WERI-Rb-1 (cell line): ENCODE results near the gene CMSS1.

ENCODE experiments used
- DNase-seq: peaks from one replicate; pipeline ENCODE4 v3.0.0-alpha.2; 2020
- H3K27ac ChIP-seq: fragments of 250-450 bp; sonication (Bioruptor Pico); 2 replicates; pipeline ENCODE4 v1.5.1; 2020; ENCODE audit warnings: mild to moderate bottlenecking, moderate library complexity
- H3K27me3 ChIP-seq: fragments of 250-450 bp; sonication (Bioruptor Pico); 2 replicates; pipeline ENCODE4 v1.5.1; 2021; ENCODE audit warnings: mild to moderate bottlenecking, low read depth, moderate library complexity; ENCODE audit not compliant: insufficient read depth, severe bottlenecking
- H3K36me3 ChIP-seq: fragments of 250-450 bp; sonication (Bioruptor Pico); 2 replicates; pipeline ENCODE4 v1.5.1; 2020; ENCODE audit warnings: mild to moderate bottlenecking, moderate library complexity
- H3K4me3 ChIP-seq: 2 replicates; pipeline ENCODE4 v1.5.1; 2011; ENCODE audit warnings: low read depth, mild to moderate bottlenecking, control low read depth, low read length
- H3K9me3 ChIP-seq: fragments of 250-450 bp; sonication (Bioruptor Pico); 2 replicates; pipeline ENCODE4 v1.5.1; 2021; ENCODE audit warnings: mild to moderate bottlenecking, moderate library complexity; ENCODE audit not compliant: severe bottlenecking
- TF ChIP-seq, protein P1 (sequence below): IDR thresholded peaks from 2 replicates; pipeline ENCODE4 v1.5.1; 2011; ENCODE audit warnings: low read depth, mild to moderate bottlenecking, control low read depth, inconsistent platforms, low read length

CMSS1 gene

DNA sequence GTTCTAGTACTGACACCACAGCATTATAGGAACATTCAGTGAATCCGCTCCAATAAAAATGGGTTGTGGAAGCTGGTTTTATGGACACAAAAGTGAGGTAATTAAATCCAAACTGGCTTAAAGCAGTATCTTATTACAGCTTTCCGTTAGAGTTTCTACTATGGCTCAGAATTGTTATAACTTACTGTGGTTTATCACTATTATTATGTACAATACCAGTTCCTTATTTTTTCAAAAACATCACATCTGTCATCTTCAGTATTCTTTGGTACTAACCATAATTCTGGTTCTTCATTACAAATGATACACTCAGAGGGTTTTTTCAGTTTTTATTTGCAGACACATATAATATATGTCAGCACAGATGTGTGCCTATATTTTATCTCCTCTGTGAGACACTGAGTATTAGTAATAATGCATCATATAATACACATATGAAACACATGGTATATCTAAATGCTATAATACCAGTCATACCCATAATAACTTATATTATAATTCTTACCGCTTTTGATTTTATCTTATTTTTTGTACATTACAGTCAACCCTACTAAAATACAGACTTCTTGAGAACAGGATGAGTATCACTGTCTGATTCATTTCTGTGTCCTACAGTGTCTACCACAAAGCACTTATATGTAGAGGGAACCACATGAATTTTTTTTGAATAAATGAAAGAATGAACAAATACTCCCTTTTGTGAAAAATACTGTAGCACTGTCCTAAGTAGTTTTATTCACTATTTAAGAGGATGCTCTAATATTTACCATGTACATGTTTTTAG lies 39.0 kb downstream of the CMSS1 start:
- TF ChIP-seq, protein P1, sequence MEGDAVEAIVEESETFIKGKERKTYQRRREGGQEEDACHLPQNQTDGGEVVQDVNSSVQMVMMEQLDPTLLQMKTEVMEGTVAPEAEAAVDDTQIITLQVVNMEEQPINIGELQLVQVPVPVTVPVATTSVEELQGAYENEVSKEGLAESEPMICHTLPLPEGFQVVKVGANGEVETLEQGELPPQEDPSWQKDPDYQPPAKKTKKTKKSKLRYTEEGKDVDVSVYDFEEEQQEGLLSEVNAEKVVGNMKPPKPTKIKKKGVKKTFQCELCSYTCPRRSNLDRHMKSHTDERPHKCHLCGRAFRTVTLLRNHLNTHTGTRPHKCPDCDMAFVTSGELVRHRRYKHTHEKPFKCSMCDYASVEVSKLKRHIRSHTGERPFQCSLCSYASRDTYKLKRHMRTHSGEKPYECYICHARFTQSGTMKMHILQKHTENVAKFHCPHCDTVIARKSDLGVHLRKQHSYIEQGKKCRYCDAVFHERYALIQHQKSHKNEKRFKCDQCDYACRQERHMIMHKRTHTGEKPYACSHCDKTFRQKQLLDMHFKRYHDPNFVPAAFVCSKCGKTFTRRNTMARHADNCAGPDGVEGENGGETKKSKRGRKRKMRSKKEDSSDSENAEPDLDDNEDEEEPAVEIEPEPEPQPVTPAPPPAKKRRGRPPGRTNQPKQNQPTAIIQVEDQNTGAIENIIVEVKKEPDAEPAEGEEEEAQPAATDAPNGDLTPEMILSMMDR: no peak
- H3K4me3 ChIP-seq: no peak overlapping the region
- no peaks in the 10 kb centered on the region for H3K27me3 ChIP-seq
- H3K27ac ChIP-seq: no peak overlapping the region
- DNase-seq: no peak
- H3K9me3 ChIP-seq: no peaks in the 10 kb centered on the region
- H3K36me3 ChIP-seq: peaks cover 58% of the 10 kb centered on the region

- Histone ChIP-seq H3K4me3 (no peak overlapping the region), H3K27ac (no peak overlapping the region), H3K27me3 (no peaks in the 10 kb centered on the region), H3K9me3 (no peaks in the 10 kb centered on the region), H3K36me3 (peaks cover 65% of the 10 kb centered on the region)
- TF ChIP-seq, protein P1: no peak
- DNase-seq: no peak
Measured at GRCh38 chr3:99857278-99857677, 39.6 kb downstream of the CMSS1 start.

- Histone ChIP-seq H3K36me3 (peaks cover 75% of the 10 kb centered on the region), H3K27ac (no peak overlapping the region)
- TF ChIP-seq, protein P1: no peak
Measured at GRCh38 chr3:99858469-99858868, 40.8 kb downstream of the CMSS1 start.

GRCh38 chr3:99859825-99860224 lies 42.2 kb downstream of the CMSS1 start:
- Histone ChIP-seq H3K27me3 (no peaks in the 10 kb centered on the region), H3K4me3 (no peak overlapping the region), H3K36me3 (peaks cover 88% of the 10 kb centered on the region), H3K27ac (no peak overlapping the region), H3K9me3 (no peaks in the 10 kb centered on the region)
- TF ChIP-seq, protein P1: no peak
- DNase-seq: no peak

More at GRCh38 chr3:99858469-99858868, 40.8 kb downstream of the CMSS1 start:
- no peak overlapping the region for H3K4me3 ChIP-seq
- DNase-seq: no peak
- no peaks in the 10 kb centered on the region for H3K27me3 ChIP-seq
- H3K9me3 ChIP-seq: no peaks in the 10 kb centered on the region

- H3K27ac ChIP-seq: no peak overlapping the region
- TF ChIP-seq, protein P1: no peak
- H3K36me3 ChIP-seq: peaks cover 90% of the 10 kb centered on the region
- H3K9me3 ChIP-seq: no peaks in the 10 kb centered on the region
- no peak overlapping the region for H3K4me3 ChIP-seq
- DNase-seq: no peak
- H3K27me3 ChIP-seq: no peaks in the 10 kb centered on the region
Measured at GRCh38 chr3:99861216-99861615, 43.6 kb downstream of the CMSS1 start.

GRCh38 chr3:99862208-99862607 lies 44.5 kb downstream of the CMSS1 start:
- H3K36me3 ChIP-seq: peaks cover 90% of the 10 kb centered on the region
- no peaks in the 10 kb centered on the region for H3K27me3 ChIP-seq
- H3K27ac ChIP-seq: no peak overlapping the region
- H3K9me3 ChIP-seq: no peaks in the 10 kb centered on the region
- H3K4me3 ChIP-seq: no peak overlapping the region
- no peak for DNase-seq
- TF ChIP-seq, protein P1: no peak
